Activated CD8-positive, alpha-beta T cell treated with anti-CD3 and anti-CD28 coated beads for 36 hours (primary cell): ENCODE data around the gene PCDHB12. TPM values are rescaled to one million over a fixed set of nuclear protein-coding genes. Genes with fewer than 3 reads are reported as not detected.
"Not testable (repeated sequence)": the region's sequence is repeated elsewhere in the genome, so short reads cannot be mapped to it uniquely, and the experiment has no call there.

Source experiments
- ATAC-seq: fragments of 200-7000 bp; cut with Tn5 transposase; one replicate; pipeline ENCODE4 v1.10.0; 2021; ENCODE audit warnings: mild to moderate bottlenecking, moderate library complexity
- CTCF ChIA-PET: fragments of 350-600 bp; sonication (Branson Sonifier 250); formaldehyde crosslinking; loops from one replicate; lab custom pipeline; 2021; ENCODE audit warnings: antibody characterized with exemption; lab: Charles Lee
- POLR2A ChIA-PET: fragments of 350-600 bp; sonication (Branson Sonifier 250); formaldehyde crosslinking; loops from one replicate; lab custom pipeline; 2021; ENCODE audit warnings: antibody characterized with exemption; lab: Charles Lee
- DNase-seq: peaks from one replicate; pipeline ENCODE4 v3.0.0-alpha.2; 2020
- H3K27ac Mint-ChIP-seq: one replicate; pipeline ENCODE4 v1.8.0; 2021; ENCODE audit warnings: mild to moderate bottlenecking, mixed read lengths
- H3K27me3 Mint-ChIP-seq: one replicate; pipeline ENCODE4 v1.8.0; 2021; ENCODE audit warnings: mixed read lengths
- H3K36me3 Mint-ChIP-seq: one replicate; pipeline ENCODE4 v1.8.0; 2021; ENCODE audit warnings: low read depth, mixed read lengths
- H3K4me1 Mint-ChIP-seq: one replicate; pipeline ENCODE4 v1.8.0; 2021; ENCODE audit warnings: low read depth, mixed read lengths
- H3K4me3 Mint-ChIP-seq: one replicate; pipeline ENCODE4 v1.8.0; 2021; ENCODE audit warnings: mild to moderate bottlenecking, moderate library complexity, mixed read lengths
- H3K9me3 Mint-ChIP-seq: one replicate; pipeline ENCODE4 v1.8.0; 2021; ENCODE audit warnings: mixed read lengths
- CTCF ChIP-seq: fragments of 200-600 bp; IDR thresholded peaks from one replicate; pipeline ENCODE4 v1.8.0; 2022; ENCODE audit warnings: antibody characterized with exemption, mild to moderate bottlenecking
- intact Hi-C: fragments of 100-400 bp; cut with micrococcal nuclease; formaldehyde crosslinking; loops from one replicate; pipeline ENCODE4 v1.10.0; 2022
- total RNA-seq, 2 experiments: library from RNA; stranded (reverse); gene quantifications; one replicate each; pipeline ENCODE4 v1.2.3, GENCODE V29; 2021

PCDHB12 gene
- not detected for total RNA-seq

DNA sequence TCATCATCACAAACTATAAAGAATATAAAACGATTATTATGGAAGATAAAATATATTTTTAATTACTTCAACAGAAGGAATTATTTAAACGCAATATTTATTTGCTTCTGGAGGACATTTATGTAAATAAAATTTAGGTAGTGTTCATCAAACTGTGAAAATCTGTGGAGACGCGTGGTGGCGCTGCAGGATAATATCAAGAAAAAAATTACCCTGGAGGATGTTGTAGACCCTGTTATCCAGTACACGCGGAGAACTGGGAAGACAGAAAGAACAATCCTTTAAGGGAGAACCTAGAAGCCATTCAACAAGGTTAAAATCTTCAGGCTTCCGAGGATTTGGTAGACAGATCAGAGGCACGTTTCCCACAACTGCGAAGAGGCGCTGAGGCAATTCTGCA is at the start of gene PCDHB12:
Gene PCDHB12, plus strand, starts transcription at position 242 of the 400 bp plus-strand sequence. CDS start 189 bp downstream, outside the sequence.
- peaks cover 3% of the 10 kb centered on the region for H3K36me3 Mint-ChIP-seq
- peak; percentile 44 for TF ChIP-seq CTCF
- H3K27me3 Mint-ChIP-seq: peaks cover 37% of the 10 kb centered on the region
- no peak within 1 kb of the TSS for H3K4me3 Mint-ChIP-seq
- DNase-seq (peak; percentile 33), ATAC-seq (no peak)
- no peaks in the 10 kb centered on the region for H3K4me1 Mint-ChIP-seq
- H3K9me3 Mint-ChIP-seq: peaks cover 2% of the 10 kb centered on the region
- H3K27ac Mint-ChIP-seq: no peak within 1 kb of the TSS
- POLR2A ChIA-PET: no interaction called here
- intact Hi-C loops: no loop called here
- CTCF ChIA-PET: interaction anchor here (0.7 to 1.7 kb wide), 10 partner anchors 9 to 349 kb away, joined by 3 to 7 read pairs (median 4); partner anchors contain the start of genes PCDHB14, PCDHB15, PCDHGB7 and TAF7

GRCh38 chr5:141172381-141173204 is 35.9 kb upstream of the PCDHB12 start, which contains the start of gene PCDHB7:
Gene PCDHB7, plus strand, starts transcription at chr5:141172644. Its CDS starts 192 bp downstream, at chr5:141172836.
- TF ChIP-seq CTCF: peak; percentile 73
- H3K27ac Mint-ChIP-seq: no peak within 1 kb of the TSS
- CTCF ChIA-PET: interaction anchor here (0.6 to 0.9 kb wide), 4 partner anchors 18 to 192 kb away, joined by 3 read pairs; partner anchors contain the start of gene PCDHGA5
- DNase-seq: peak; percentile 26
- H3K27me3 Mint-ChIP-seq: peaks cover 35% of the 10 kb centered on the region
- POLR2A ChIA-PET: no interaction called here
- no peak for ATAC-seq
- H3K36me3 Mint-ChIP-seq: peaks cover 5% of the 10 kb centered on the region
- H3K4me3 Mint-ChIP-seq: no peak within 1 kb of the TSS
- peaks cover 4% of the 10 kb centered on the region for H3K4me1 Mint-ChIP-seq
- H3K9me3 Mint-ChIP-seq: peaks cover 19% of the 10 kb centered on the region
- intact Hi-C loops: no loop called here

DNA sequence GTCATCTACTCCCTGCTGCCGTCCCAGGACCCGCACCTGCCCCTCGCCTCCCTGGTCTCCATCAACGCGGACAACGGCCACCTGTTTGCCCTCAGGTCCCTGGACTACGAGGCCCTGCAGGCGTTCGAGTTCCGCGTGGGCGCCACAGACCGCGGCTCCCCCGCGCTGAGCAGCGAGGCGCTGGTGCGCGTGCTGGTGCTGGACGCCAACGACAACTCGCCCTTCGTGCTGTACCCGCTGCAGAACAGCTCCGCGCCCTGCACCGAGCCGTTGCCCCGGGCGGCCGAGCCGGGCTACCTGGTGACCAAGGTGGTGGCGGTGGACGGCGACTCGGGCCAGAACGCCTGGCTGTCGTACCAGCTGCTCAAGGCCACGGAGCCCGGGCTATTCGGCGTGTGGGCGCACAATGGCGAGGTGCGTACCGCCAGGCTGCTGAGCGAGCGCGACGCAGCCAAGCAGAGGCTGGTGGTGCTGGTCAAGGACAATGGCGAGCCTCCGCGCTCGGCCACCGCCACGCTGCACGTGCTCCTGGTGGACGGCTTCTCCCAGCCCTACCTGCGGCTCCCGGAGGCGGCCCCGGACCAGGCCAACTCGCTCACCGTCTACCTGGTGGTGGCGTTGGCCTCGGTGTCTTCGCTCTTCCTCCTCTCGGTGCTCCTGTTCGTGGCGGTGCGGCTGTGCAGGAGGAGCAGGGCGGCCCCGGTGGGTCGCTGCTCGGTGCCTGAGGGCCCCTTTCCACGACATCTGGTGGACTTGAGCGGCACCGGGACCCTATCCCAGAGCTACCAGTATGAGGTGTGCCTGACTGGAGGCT is 34.0 kb upstream of the PCDHB12 start:
- not testable (repeated sequence) for H3K4me1 Mint-ChIP-seq, ATAC-seq

DNA sequence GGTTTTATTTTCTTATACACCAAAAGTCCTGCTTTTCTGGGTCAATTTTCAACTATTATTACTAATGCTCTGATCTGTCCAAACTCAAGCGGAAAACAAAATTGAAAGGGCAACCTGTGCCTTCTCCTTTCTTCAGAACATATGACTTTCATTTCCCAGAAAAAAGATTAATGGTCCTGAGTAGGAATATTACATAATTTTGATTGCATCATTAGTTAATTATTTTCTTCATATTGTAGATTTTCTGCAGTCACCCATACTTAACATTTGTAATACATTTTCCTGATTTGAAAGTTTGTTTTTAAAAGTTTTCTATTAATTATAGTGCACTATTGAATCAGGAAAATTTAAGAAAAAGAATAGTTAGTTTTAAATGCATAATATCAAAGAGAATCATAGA is 32.6 kb upstream of the PCDHB12 start:
- Mint-ChIP-seq H3K27me3 (peaks cover 20% of the 10 kb centered on the region), H3K9me3 (peaks cover 19% of the 10 kb centered on the region), H3K27ac (no peak overlapping the region), H3K4me1 (peaks cover 4% of the 10 kb centered on the region), H3K36me3 (peaks cover 7% of the 10 kb centered on the region), H3K4me3 (no peak overlapping the region)
- ChIA-PET POLR2A (no interaction called here), CTCF (no interaction called here)
- intact Hi-C loops: no loop called here
- TF ChIP-seq CTCF: no peak
- DNase-seq (no peak), ATAC-seq (no peak)

More for the DNA sequence above, 34.0 kb upstream of the PCDHB12 start:
- Mint-ChIP-seq H3K27me3 (peaks cover 23% of the 10 kb centered on the region), H3K9me3 (peaks cover 19% of the 10 kb centered on the region)
- DNase-seq, H3K36me3 Mint-ChIP-seq, POLR2A ChIA-PET, intact Hi-C loops, CTCF ChIA-PET, H3K27ac Mint-ChIP-seq, H3K4me3 Mint-ChIP-seq: not testable (repeated sequence)

GRCh38 chr5:141177577-141178191 is 30.8 kb upstream of the PCDHB12 start, which contains the start of gene PCDHB8:
Gene PCDHB8, plus strand, starts transcription at chr5:141177790. Its CDS starts 245 bp downstream, at chr5:141178035.
- H3K27ac Mint-ChIP-seq, H3K36me3 Mint-ChIP-seq, H3K4me1 Mint-ChIP-seq, POLR2A ChIA-PET, H3K4me3 Mint-ChIP-seq, DNase-seq, ATAC-seq, intact Hi-C loops: not testable (repeated sequence)
- peaks cover 28% of the 10 kb centered on the region for H3K27me3 Mint-ChIP-seq
- peaks cover 19% of the 10 kb centered on the region for H3K9me3 Mint-ChIP-seq
- CTCF ChIA-PET: interaction anchor here (1.8 kb wide), 1 partner anchor 10 kb away, joined by 11 read pairs; the partner anchor contains the start of gene PCDHB9

- CTCF ChIA-PET, ATAC-seq, H3K27ac Mint-ChIP-seq, POLR2A ChIA-PET, H3K36me3 Mint-ChIP-seq, DNase-seq, H3K4me1 Mint-ChIP-seq, H3K9me3 Mint-ChIP-seq, H3K4me3 Mint-ChIP-seq, intact Hi-C loops: not testable (repeated sequence)
- H3K27me3 Mint-ChIP-seq: peaks cover 31% of the 10 kb centered on the region
These were observed 29.1 kb upstream of the PCDHB12 start for GRCh38 chr5:141179371-141179770.

DNA sequence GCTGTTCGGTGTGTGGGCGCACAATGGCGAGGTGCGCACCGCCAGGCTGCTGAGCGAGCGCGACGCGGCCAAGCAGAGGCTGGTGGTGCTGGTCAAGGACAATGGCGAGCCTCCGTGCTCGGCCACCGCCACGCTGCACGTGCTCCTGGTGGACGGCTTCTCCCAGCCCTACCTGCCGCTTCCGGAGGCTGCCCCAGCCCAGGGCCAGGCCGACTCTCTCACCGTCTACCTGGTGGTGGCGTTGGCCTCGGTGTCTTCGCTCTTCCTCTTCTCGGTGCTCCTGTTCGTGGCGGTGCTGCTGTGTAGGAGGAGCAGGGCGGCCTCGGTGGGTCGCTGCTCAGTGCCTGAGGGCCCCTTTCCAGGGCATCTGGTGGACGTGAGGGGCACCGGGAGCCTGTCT is 28.6 kb upstream of the PCDHB12 start:
- H3K27me3 Mint-ChIP-seq: peaks cover 33% of the 10 kb centered on the region
- H3K4me1 Mint-ChIP-seq, H3K27ac Mint-ChIP-seq, ATAC-seq, DNase-seq, H3K9me3 Mint-ChIP-seq, H3K36me3 Mint-ChIP-seq, POLR2A ChIA-PET, CTCF ChIA-PET, intact Hi-C loops, H3K4me3 Mint-ChIP-seq: not testable (repeated sequence)
